GM23338 (cell line): ENCODE data around the gene FBLN1.

ENCODE experiments used
- CREB1 ChIP-seq: fragments of 250-450 bp; sonication (Bioruptor Pico); IDR thresholded peaks from 2 replicates; pipeline ENCODE4 v1.5.0; 2020; ENCODE audit warnings: low read depth, mild to moderate bottlenecking, moderate library complexity
- EZH2 ChIP-seq: fragments of 200-600 bp; sonication (generic); IDR thresholded peaks from one replicate; pipeline ENCODE4 v1.8.0; 2017; ENCODE audit warnings: antibody characterized with exemption, mild to moderate bottlenecking, low read depth; ENCODE audit not compliant: unreplicated experiment
- EZH2phosphoT487 ChIP-seq: fragments of 200-600 bp; sonication (generic); IDR thresholded peaks from one replicate; pipeline ENCODE4 v1.8.1; 2018; ENCODE audit warnings: antibody characterized with exemption; ENCODE audit not compliant: unreplicated experiment
- JUNB ChIP-seq: IDR thresholded peaks from one replicate; pipeline ENCODE4 v1.6.1; 2016; ENCODE audit warnings: antibody characterized with exemption; ENCODE audit not compliant: unreplicated experiment
- POLR2AphosphoS5 ChIP-seq: IDR thresholded peaks from 2 replicates; pipeline ENCODE4 v1.6.1; 2016; ENCODE audit warnings: antibody characterized with exemption, low read depth
- ZNF331 ChIP-seq: fragments of 250-450 bp; sonication (Bioruptor Pico); IDR thresholded peaks from 2 replicates; pipeline ENCODE4 v1.5.0; 2020; ENCODE audit warnings: low read depth, mild to moderate bottlenecking, moderate library complexity
- TF ChIP-seq, protein P1 (sequence below), 2 experiments: fragments of 200-600 bp in 1 of 2; sonication (generic) in 1 of 2; conservative IDR thresholded peaks; 2 replicates each; pipeline versions ENCODE4 v1.5.1 to v1.6.1; 2016 to 2017; ENCODE audit warnings: antibody characterized with exemption in 2 of 2, low read depth in 2 of 2, mild to moderate bottlenecking in 2 of 2, moderate library complexity in 1 of 2
- TF ChIP-seq, protein P2 (sequence below): IDR thresholded peaks from one replicate; pipeline ENCODE4 v1.6.1; 2018; ENCODE audit warnings: antibody characterized with exemption; ENCODE audit not compliant: unreplicated experiment
- TF ChIP-seq, protein P3 (sequence below): fragments of 250-450 bp; sonication (Bioruptor Pico); IDR thresholded peaks from 2 replicates; pipeline ENCODE4 v1.5.0; 2020; ENCODE audit warnings: mild to moderate bottlenecking, moderate library complexity

- TF ChIP-seq EZH2 (no peak), EZH2phosphoT487 (no peak), CREB1 (CRISPR knock-in tag) (no peak), JUNB (no peak), POLR2AphosphoS5 (no peak), ZNF331 (CRISPR knock-in tag) (no peak)
- TF ChIP-seq, protein P1, sequence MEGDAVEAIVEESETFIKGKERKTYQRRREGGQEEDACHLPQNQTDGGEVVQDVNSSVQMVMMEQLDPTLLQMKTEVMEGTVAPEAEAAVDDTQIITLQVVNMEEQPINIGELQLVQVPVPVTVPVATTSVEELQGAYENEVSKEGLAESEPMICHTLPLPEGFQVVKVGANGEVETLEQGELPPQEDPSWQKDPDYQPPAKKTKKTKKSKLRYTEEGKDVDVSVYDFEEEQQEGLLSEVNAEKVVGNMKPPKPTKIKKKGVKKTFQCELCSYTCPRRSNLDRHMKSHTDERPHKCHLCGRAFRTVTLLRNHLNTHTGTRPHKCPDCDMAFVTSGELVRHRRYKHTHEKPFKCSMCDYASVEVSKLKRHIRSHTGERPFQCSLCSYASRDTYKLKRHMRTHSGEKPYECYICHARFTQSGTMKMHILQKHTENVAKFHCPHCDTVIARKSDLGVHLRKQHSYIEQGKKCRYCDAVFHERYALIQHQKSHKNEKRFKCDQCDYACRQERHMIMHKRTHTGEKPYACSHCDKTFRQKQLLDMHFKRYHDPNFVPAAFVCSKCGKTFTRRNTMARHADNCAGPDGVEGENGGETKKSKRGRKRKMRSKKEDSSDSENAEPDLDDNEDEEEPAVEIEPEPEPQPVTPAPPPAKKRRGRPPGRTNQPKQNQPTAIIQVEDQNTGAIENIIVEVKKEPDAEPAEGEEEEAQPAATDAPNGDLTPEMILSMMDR (conservative IDR thresholded peaks at IDR 0.05; ENCODE audit: low read depth in 2 of 2): no peak
- TF ChIP-seq, protein P2, sequence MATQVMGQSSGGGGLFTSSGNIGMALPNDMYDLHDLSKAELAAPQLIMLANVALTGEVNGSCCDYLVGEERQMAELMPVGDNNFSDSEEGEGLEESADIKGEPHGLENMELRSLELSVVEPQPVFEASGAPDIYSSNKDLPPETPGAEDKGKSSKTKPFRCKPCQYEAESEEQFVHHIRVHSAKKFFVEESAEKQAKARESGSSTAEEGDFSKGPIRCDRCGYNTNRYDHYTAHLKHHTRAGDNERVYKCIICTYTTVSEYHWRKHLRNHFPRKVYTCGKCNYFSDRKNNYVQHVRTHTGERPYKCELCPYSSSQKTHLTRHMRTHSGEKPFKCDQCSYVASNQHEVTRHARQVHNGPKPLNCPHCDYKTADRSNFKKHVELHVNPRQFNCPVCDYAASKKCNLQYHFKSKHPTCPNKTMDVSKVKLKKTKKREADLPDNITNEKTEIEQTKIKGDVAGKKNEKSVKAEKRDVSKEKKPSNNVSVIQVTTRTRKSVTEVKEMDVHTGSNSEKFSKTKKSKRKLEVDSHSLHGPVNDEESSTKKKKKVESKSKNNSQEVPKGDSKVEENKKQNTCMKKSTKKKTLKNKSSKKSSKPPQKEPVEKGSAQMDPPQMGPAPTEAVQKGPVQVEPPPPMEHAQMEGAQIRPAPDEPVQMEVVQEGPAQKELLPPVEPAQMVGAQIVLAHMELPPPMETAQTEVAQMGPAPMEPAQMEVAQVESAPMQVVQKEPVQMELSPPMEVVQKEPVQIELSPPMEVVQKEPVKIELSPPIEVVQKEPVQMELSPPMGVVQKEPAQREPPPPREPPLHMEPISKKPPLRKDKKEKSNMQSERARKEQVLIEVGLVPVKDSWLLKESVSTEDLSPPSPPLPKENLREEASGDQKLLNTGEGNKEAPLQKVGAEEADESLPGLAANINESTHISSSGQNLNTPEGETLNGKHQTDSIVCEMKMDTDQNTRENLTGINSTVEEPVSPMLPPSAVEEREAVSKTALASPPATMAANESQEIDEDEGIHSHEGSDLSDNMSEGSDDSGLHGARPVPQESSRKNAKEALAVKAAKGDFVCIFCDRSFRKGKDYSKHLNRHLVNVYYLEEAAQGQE: no peak
- TF ChIP-seq, protein P3, sequence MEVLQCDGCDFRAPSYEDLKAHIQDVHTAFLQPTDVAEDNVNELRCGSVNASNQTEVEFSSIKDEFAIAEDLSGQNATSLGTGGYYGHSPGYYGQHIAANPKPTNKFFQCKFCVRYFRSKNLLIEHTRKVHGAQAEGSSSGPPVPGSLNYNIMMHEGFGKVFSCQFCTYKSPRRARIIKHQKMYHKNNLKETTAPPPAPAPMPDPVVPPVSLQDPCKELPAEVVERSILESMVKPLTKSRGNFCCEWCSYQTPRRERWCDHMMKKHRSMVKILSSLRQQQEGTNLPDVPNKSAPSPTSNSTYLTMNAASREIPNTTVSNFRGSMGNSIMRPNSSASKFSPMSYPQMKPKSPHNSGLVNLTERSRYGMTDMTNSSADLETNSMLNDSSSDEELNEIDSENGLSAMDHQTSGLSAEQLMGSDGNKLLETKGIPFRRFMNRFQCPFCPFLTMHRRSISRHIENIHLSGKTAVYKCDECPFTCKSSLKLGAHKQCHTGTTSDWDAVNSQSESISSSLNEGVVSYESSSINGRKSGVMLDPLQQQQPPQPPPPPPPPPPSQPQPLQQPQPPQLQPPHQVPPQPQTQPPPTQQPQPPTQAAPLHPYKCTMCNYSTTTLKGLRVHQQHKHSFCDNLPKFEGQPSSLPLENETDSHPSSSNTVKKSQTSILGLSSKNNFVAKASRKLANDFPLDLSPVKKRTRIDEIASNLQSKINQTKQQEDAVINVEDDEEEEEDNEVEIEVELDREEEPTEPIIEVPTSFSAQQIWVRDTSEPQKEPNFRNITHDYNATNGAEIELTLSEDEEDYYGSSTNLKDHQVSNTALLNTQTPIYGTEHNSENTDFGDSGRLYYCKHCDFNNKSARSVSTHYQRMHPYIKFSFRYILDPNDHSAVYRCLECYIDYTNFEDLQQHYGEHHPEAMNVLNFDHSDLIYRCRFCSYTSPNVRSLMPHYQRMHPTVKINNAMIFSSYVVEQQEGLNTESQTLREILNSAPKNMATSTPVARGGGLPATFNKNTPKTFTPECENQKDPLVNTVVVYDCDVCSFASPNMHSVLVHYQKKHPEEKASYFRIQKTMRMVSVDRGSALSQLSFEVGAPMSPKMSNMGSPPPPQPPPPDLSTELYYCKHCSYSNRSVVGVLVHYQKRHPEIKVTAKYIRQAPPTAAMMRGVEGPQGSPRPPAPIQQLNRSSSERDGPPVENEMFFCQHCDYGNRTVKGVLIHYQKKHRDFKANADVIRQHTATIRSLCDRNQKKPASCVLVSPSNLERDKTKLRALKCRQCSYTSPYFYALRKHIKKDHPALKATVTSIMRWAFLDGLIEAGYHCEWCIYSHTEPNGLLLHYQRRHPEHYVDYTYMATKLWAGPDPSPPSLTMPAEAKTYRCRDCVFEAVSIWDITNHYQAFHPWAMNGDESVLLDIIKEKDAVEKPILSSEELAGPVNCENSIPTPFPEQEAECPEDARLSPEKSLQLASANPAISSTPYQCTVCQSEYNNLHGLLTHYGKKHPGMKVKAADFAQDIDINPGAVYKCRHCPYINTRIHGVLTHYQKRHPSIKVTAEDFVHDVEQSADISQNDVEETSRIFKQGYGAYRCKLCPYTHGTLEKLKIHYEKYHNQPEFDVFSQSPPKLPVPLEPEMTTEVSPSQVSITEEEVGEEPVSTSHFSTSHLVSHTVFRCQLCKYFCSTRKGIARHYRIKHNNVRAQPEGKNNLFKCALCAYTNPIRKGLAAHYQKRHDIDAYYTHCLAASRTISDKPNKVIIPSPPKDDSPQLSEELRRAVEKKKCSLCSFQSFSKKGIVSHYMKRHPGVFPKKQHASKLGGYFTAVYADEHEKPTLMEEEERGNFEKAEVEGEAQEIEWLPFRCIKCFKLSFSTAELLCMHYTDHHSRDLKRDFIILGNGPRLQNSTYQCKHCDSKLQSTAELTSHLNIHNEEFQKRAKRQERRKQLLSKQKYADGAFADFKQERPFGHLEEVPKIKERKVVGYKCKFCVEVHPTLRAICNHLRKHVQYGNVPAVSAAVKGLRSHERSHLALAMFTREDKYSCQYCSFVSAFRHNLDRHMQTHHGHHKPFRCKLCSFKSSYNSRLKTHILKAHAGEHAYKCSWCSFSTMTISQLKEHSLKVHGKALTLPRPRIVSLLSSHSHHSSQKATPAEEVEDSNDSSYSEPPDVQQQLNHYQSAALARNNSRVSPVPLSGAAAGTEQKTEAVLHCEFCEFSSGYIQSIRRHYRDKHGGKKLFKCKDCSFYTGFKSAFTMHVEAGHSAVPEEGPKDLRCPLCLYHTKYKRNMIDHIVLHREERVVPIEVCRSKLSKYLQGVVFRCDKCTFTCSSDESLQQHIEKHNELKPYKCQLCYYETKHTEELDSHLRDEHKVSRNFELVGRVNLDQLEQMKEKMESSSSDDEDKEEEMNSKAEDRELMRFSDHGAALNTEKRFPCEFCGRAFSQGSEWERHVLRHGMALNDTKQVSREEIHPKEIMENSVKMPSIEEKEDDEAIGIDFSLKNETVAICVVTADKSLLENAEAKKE (CRISPR knock-in tag): no peak
These were observed 15.9 kb downstream of the FBLN1 start for GRCh38 chr22:45518580-45518991.
